Measurements from ENCODE around the gene SLC28A2. TPM values are rescaled to one million over a fixed set of nuclear protein-coding genes. Genes with fewer than 3 reads are reported as not detected.

SLC28A2 gene, protein sequence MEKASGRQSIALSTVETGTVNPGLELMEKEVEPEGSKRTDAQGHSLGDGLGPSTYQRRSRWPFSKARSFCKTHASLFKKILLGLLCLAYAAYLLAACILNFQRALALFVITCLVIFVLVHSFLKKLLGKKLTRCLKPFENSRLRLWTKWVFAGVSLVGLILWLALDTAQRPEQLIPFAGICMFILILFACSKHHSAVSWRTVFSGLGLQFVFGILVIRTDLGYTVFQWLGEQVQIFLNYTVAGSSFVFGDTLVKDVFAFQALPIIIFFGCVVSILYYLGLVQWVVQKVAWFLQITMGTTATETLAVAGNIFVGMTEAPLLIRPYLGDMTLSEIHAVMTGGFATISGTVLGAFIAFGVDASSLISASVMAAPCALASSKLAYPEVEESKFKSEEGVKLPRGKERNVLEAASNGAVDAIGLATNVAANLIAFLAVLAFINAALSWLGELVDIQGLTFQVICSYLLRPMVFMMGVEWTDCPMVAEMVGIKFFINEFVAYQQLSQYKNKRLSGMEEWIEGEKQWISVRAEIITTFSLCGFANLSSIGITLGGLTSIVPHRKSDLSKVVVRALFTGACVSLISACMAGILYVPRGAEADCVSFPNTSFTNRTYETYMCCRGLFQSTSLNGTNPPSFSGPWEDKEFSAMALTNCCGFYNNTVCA
- total RNA-seq, result 1 to 10 TPM in 1 of 2 donors, not detected in 1; 2.3 TPM

- Histone ChIP-seq H3K27ac (no peak within 1 kb of the TSS), H3K4me3 (no peak within 1 kb of the TSS), H3K36me3 (replicated peaks in 1 of 2; ENCODE audit: insufficient read depth in 1 of 2, low read depth in 2 of 2) (no peaks in the 10 kb centered on the region), H3K4me1 (peaks cover 9% of the 10 kb centered on the region), H3K9me3 (no peaks in the 10 kb centered on the region), H3K27me3 (no peaks in the 10 kb centered on the region)
- no peak for ATAC-seq
- DNase-seq, result no peak
- WGBS, 2 donors, result 94 to 97% methylated on average over 15 of the region's 15 CpGs
- intact Hi-C loops (cut with DNase I), result no loop called here
- TF ChIP-seq CTCF (IDR thresholded peaks at IDR 0.05), result no peak
- TF ChIP-seq POLR2A (IDR thresholded peaks at IDR 0.05), result no peak
Measured at GRCh38 chr15:45251888-45252287, at the start of gene SLC28A2. Gene SLC28A2, plus strand, starts transcription at chr15:45252234. Its CDS starts 982 bp downstream, at chr15:45253216.

DNA sequence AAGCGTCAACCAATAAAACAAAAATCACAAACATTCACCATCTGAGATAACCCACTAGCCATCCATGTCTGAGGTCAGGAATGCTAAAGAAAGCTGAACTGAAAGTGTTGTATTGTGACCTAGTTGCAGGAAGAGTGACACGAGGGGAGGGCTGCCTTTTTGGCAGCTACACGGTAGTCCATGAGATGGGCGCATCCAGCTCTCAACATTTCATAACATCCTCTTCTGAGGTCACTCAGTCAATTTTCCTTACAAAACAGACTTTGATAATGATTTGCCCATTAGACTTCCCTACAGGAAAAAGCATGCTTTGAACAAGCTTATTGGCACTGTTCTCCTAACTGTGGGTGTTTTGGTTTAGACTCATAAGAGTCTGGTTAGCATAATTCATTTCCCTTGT lies 48.9 kb upstream of the SLC28A2 start:
- ATAC-seq, result no peak
- Histone ChIP-seq H3K36me3 (replicated peaks in 1 of 2; ENCODE audit: insufficient read depth in 1 of 2, low read depth in 2 of 2) (no peaks in the 10 kb centered on the region), H3K4me3 (no peak overlapping the region), H3K27me3 (no peaks in the 10 kb centered on the region), H3K9me3 (no peaks in the 10 kb centered on the region), H3K4me1 (peaks cover 16% of the 10 kb centered on the region), H3K27ac (no peak overlapping the region)
- intact Hi-C loops (cut with DNase I), result loop anchor here (5.0 kb wide), 1 partner anchor 189 kb away; no protein-coding TSS in a partner anchor
- 36 to 54% methylated on average over 4 of the region's 4 CpGs for WGBS, 2 donors
- TF ChIP-seq POLR2A (IDR thresholded peaks at IDR 0.05), result no peak
- TF ChIP-seq CTCF (IDR thresholded peaks at IDR 0.05), result no peak
- no peak for DNase-seq

- H3K4me1 ChIP-seq, result peaks cover 6% of the 10 kb centered on the region
- no peak for ATAC-seq
- WGBS, 2 donors, result 0 to 5% methylated on average over 2 of the region's 2 CpGs
- TF ChIP-seq CTCF (IDR thresholded peaks at IDR 0.05) (peak; percentile 75 to 89 (median 87)), POLR2A (IDR thresholded peaks at IDR 0.05) (no peak)
- DNase-seq, result peak; percentile 73 to 78 (median 77)
- intact Hi-C loops (cut with DNase I), result no loop called here
- no peak overlapping the region for H3K4me3 ChIP-seq
- H3K27ac ChIP-seq, result no peak overlapping the region
- no peaks in the 10 kb centered on the region for H3K36me3 ChIP-seq (replicated peaks in 1 of 2; ENCODE audit: insufficient read depth in 1 of 2, low read depth in 2 of 2)
- H3K9me3 ChIP-seq, result no peaks in the 10 kb centered on the region
- no peaks in the 10 kb centered on the region for H3K27me3 ChIP-seq
Measured at GRCh38 chr15:45205192-45205591, 46.8 kb upstream of the SLC28A2 start.

DNA sequence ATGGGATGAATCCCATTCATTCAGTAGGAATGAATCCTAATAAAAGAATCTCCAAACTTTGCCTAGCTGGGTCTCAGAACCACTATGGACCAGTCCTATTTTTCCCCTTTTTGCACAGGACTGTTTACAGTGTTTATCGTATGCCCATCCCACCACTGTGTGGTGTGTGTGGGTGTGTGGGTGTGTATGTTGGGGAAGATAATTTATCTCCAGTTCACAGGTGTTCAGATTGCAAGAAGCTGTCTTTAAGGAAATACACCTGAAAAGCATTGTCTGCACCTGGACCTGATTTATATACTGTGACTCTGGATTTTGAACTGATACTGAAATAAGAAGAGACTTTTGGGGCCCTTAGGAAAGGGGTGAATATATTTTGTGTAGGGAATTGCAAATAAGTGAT lies 39.5 kb upstream of the SLC28A2 start:
- intact Hi-C loops (cut with DNase I), result no loop called here
- WGBS, 2 donors, result 80 to 93% methylated on average over 1 of the region's 1 CpG
- H3K27ac ChIP-seq, result no peak overlapping the region
- no peak overlapping the region for H3K4me3 ChIP-seq
- peaks cover 4% of the 10 kb centered on the region for H3K4me1 ChIP-seq
- H3K9me3 ChIP-seq, result no peaks in the 10 kb centered on the region
- TF ChIP-seq CTCF (IDR thresholded peaks at IDR 0.05), result no peak
- no peak for TF ChIP-seq POLR2A (IDR thresholded peaks at IDR 0.05)
- no peak for ATAC-seq
- DNase-seq, result no peak
- H3K36me3 ChIP-seq (replicated peaks in 1 of 2; ENCODE audit: insufficient read depth in 1 of 2, low read depth in 2 of 2), result no peaks in the 10 kb centered on the region
- no peaks in the 10 kb centered on the region for H3K27me3 ChIP-seq
